IMR-90 (cell line): ENCODE results near the gene MPST. TPM values are rescaled to one million over a fixed set of nuclear protein-coding genes. Genes with fewer than 3 reads are reported as not detected.

ENCODE experiments used
- ATAC-seq: fragments of 200-7000 bp; cut with Tn5 transposase; 2 replicates; pipeline ENCODE4 v1.9.1; 2020; ENCODE audit warnings: low read depth, mild to moderate bottlenecking, moderate library complexity
- BruUV-seq: library from RNA; stranded (reverse); fragments of 400-500 nt; replicated peaks from 2 replicates; lab custom pipeline; 2021; lab: Mats Ljungman, UMichigan
- CTCF ChIA-PET: fragments of 300-600 bp; formaldehyde crosslinking; extraction: SDS; loops from one replicate; lab custom pipeline; 2021; ENCODE audit warnings: antibody characterized with exemption; lab: Yijun Ruan, JAX
- POLR2A ChIA-PET: fragments of 300-600 bp; sonication (Branson Sonifier 250); formaldehyde crosslinking; loops from one replicate; lab custom pipeline; 2022; ENCODE audit warnings: antibody characterized with exemption; ENCODE audit not compliant: unreplicated experiment; lab: Charles Lee
- DNase-seq: peaks from one replicate; pipeline ENCODE4 v3.0.0; 2013
- H2AFZ ChIP-seq: replicated peaks from 2 replicates; pipeline ENCODE3; 2013; ENCODE audit warnings: low read length, mild to moderate bottlenecking; ENCODE audit not compliant: poor library complexity
- H2AK5ac ChIP-seq: 2 replicates; pipeline ENCODE4 v1.6.1; 2013; ENCODE audit warnings: low read depth, low read length, inconsistent platforms
- H2AK9ac ChIP-seq: replicated peaks from 2 replicates; pipeline ENCODE3; 2013; ENCODE audit warnings: mild to moderate bottlenecking, low read depth, low read length, moderate library complexity; ENCODE audit not compliant: poor library complexity
- H2BK120ac ChIP-seq: 2 replicates; pipeline ENCODE4 v1.6.1; 2013; ENCODE audit warnings: low read depth, low read length, inconsistent platforms
- H2BK15ac ChIP-seq: 3 replicates; pipeline ENCODE4 v1.6.1; 2013; ENCODE audit warnings: low read depth, low read length, inconsistent platforms
- H2BK20ac ChIP-seq: 2 replicates; pipeline ENCODE4 v1.6.1; 2013; ENCODE audit warnings: low read depth, mild to moderate bottlenecking, inconsistent platforms, low read length, moderate library complexity
- H2BK5ac ChIP-seq: 2 replicates; pipeline ENCODE4 v1.6.1; 2013; ENCODE audit warnings: mild to moderate bottlenecking, low read depth, low read length, inconsistent platforms; ENCODE audit not compliant: poor library complexity, severe bottlenecking
- H3K14ac ChIP-seq: replicated peaks from 2 replicates; pipeline ENCODE4 v1.6.1; 2013; ENCODE audit warnings: low read depth, low read length, inconsistent platforms
- H3K18ac ChIP-seq: 2 replicates; pipeline ENCODE4 v1.6.1; 2013; ENCODE audit warnings: low read depth, low read length, control low read depth
- H3K23ac ChIP-seq: 2 replicates; pipeline ENCODE4 v1.6.1; 2013; ENCODE audit warnings: low read depth, low read length, inconsistent platforms
- H3K27ac ChIP-seq: 2 replicates; pipeline ENCODE4 v1.5.1; 2013; ENCODE audit warnings: mild to moderate bottlenecking, control low read depth, low read length; ENCODE audit not compliant: insufficient read depth
- H3K27me3 ChIP-seq: 2 replicates; pipeline ENCODE4 v1.6.1; 2013; ENCODE audit warnings: low read length; ENCODE audit not compliant: control insufficient read depth, insufficient read depth
- H3K36me3 ChIP-seq: 2 replicates; pipeline ENCODE4 v1.6.1; 2013; ENCODE audit warnings: low read length, mixed read lengths; ENCODE audit not compliant: control insufficient read depth, insufficient read depth
- H3K4ac ChIP-seq: 2 replicates; pipeline ENCODE4 v1.6.1; 2013; ENCODE audit warnings: low read depth, low read length, inconsistent platforms
- H3K4me1 ChIP-seq: 2 replicates; pipeline ENCODE4 v1.6.1; 2013; ENCODE audit warnings: low read length, mixed read lengths; ENCODE audit not compliant: control insufficient read depth, insufficient read depth
- H3K4me2 ChIP-seq: 2 replicates; pipeline ENCODE4 v1.6.1; 2013; ENCODE audit warnings: low read depth, mild to moderate bottlenecking, control low read depth, low read length, moderate library complexity
- H3K4me3 ChIP-seq: 2 replicates; pipeline ENCODE4 v1.5.1; 2013; ENCODE audit warnings: low read depth, mild to moderate bottlenecking, control low read depth, low read length, moderate library complexity; ENCODE audit not compliant: insufficient read depth
- H3K56ac ChIP-seq: 2 replicates; pipeline ENCODE4 v1.6.1; 2013; ENCODE audit warnings: low read length, inconsistent platforms; ENCODE audit not compliant: insufficient read depth; ENCODE audit errors: extremely low read depth
- H3K79me1 ChIP-seq, 2 experiments: 2 replicates each; pipeline ENCODE4 v1.6.1; 2013; ENCODE audit warnings: low read length in 2 of 2, inconsistent platforms in 1 of 2, low read depth in 1 of 2
- H3K9ac ChIP-seq: 2 replicates; pipeline ENCODE4 v1.6.1; 2013; ENCODE audit warnings: low read depth, low read length, control low read depth
- H3K9me1 ChIP-seq: 2 replicates; pipeline ENCODE4 v1.6.1; 2013; ENCODE audit warnings: low read length, inconsistent platforms; ENCODE audit not compliant: insufficient read depth
- H3K9me3 ChIP-seq: 2 replicates; pipeline ENCODE4 v1.6.1; 2013; ENCODE audit warnings: low read length; ENCODE audit not compliant: control insufficient read depth, insufficient read depth
- H4K20me1 ChIP-seq: 2 replicates; pipeline ENCODE4 v1.6.1; 2013; ENCODE audit warnings: low read length, inconsistent platforms; ENCODE audit not compliant: insufficient read depth
- H4K5ac ChIP-seq: 2 replicates; pipeline ENCODE4 v1.6.1; 2013; ENCODE audit warnings: mild to moderate bottlenecking, low read depth, low read length, control low read depth
- H4K8ac ChIP-seq, 2 experiments: 2 replicates each; pipeline ENCODE4 v1.6.1; 2013; ENCODE audit warnings: low read depth in 2 of 2, low read length in 2 of 2, control low read depth in 1 of 2, inconsistent platforms in 1 of 2
- H4K91ac ChIP-seq: 2 replicates; pipeline ENCODE4 v1.6.1; 2013; ENCODE audit warnings: low read depth, low read length, inconsistent platforms; ENCODE audit not compliant: insufficient read depth
- BHLHE40 ChIP-seq: fragments of 150-350 bp; IDR thresholded peaks from 2 replicates; pipeline ENCODE4 v1.6.1; 2016; ENCODE audit warnings: mild to moderate bottlenecking, low read depth, low read length
- CEBPB ChIP-seq: IDR thresholded peaks from 2 replicates; pipeline ENCODE4 v1.6.1; 2012; ENCODE audit warnings: low read depth, low read length, improper control_type of control experiment
- CHD1 ChIP-seq: IDR thresholded peaks from 2 replicates; pipeline ENCODE4 v1.6.1; 2012; ENCODE audit warnings: low read depth, low read length, improper control_type of control experiment
- CTCF ChIP-seq: conservative IDR thresholded peaks from 2 replicates; pipeline ENCODE4 v1.5.1; 2012; ENCODE audit warnings: mild to moderate bottlenecking, low read depth, low read length, improper control_type of control experiment
- ELK1 ChIP-seq: fragments of 150-350 bp; IDR thresholded peaks from 2 replicates; pipeline ENCODE4 v1.6.1; 2016; ENCODE audit warnings: low read depth, mild to moderate bottlenecking, low read length, moderate library complexity, borderline replicate concordance
- FOS ChIP-seq: fragments of 150-350 bp; IDR thresholded peaks from 2 replicates; pipeline ENCODE4 v1.6.1; 2016; ENCODE audit warnings: low read depth, low read length
- MAFK ChIP-seq: IDR thresholded peaks from 2 replicates; pipeline ENCODE4 v1.6.1; 2012; ENCODE audit warnings: low read depth, low read length, improper control_type of control experiment
- MAZ ChIP-seq: IDR thresholded peaks from 2 replicates; pipeline ENCODE4 v1.6.1; 2012; ENCODE audit warnings: low read depth, mild to moderate bottlenecking, low read length, improper control_type of control experiment, moderate library complexity, borderline replicate concordance
- MXI1 ChIP-seq: IDR thresholded peaks from 2 replicates; pipeline ENCODE4 v1.6.1; 2012; ENCODE audit warnings: low read depth, mild to moderate bottlenecking, low read length, moderate library complexity, borderline replicate concordance
- NFE2L2 ChIP-seq: fragments of 150-350 bp; IDR thresholded peaks from 2 replicates; pipeline ENCODE4 v1.6.1; 2016; ENCODE audit warnings: low read depth, mild to moderate bottlenecking, low read length
- POLR2A ChIP-seq: IDR thresholded peaks from 2 replicates; pipeline ENCODE4 v1.6.1; 2012; ENCODE audit warnings: mild to moderate bottlenecking, low read depth, low read length
- RAD21 ChIP-seq: IDR thresholded peaks from 2 replicates; pipeline ENCODE4 v1.6.1; 2012; ENCODE audit warnings: low read length, improper control_type of control experiment
- RCOR1 ChIP-seq: IDR thresholded peaks from 2 replicates; pipeline ENCODE4 v1.6.1; 2012; ENCODE audit warnings: mild to moderate bottlenecking, low read length, improper control_type of control experiment; ENCODE audit not compliant: insufficient replicate concordance
- RFX5 ChIP-seq: IDR thresholded peaks from 2 replicates; pipeline ENCODE4 v1.8.0; 2012; ENCODE audit warnings: low read depth, mild to moderate bottlenecking, low read length, moderate library complexity
- SMC3 ChIP-seq: fragments of 150-350 bp; IDR thresholded peaks from 2 replicates; pipeline ENCODE4 v1.6.1; 2016; ENCODE audit warnings: low read depth, mild to moderate bottlenecking, antibody characterized with exemption, low read length, moderate library complexity
- USF2 ChIP-seq: fragments of 150-350 bp; IDR thresholded peaks from 2 replicates; pipeline ENCODE4 v1.6.1; 2017; ENCODE audit warnings: mild to moderate bottlenecking, antibody characterized with exemption, low read length, low read depth
- WGBS, 2 experiments: methylation state at CpG; one replicate each; pipeline versions ENCODE4 v1.1.5 to v1.1.7; 2013; ENCODE audit warnings: missing lambda C conversion rate in 2 of 2; ENCODE audit not compliant: insufficient read length in 1 of 2; ENCODE audit errors: extremely low coverage in 2 of 2; 5-methylcytosine and 5-hydroxymethylcytosine counted together
- dilution Hi-C: fragments of 300-500 bp; cut with HindIII; formaldehyde crosslinking; loops from one replicate; pipeline ENCODE4 v1.14.3; 2018; ENCODE audit warnings: low sequenced_read_pairs; ENCODE audit not compliant: unreplicated experiment
- in situ Hi-C: fragments of 300-500 bp; cut with MboI; formaldehyde crosslinking; loops from 3 replicates; pipeline ENCODE4 v1.14.3; 2019; ENCODE audit warnings: low sequenced_read_pairs, inconsistent platforms, mixed read lengths
- intact Hi-C: fragments of 100-400 bp; cut with micrococcal nuclease; formaldehyde crosslinking; loops from 2 replicates; pipeline ENCODE4 v1.10.0; 2022
- polyA plus RNA-seq, 3 experiments: library from polyadenylated mRNA; depleted of rRNA; stranded (reverse); fragments of >200 nt; gene quantifications; 2 replicates each; pipeline ENCODE4 v1.2.3, GENCODE V29; 2012; ENCODE audit warnings: low replicate concordance in 1 of 3
- total RNA-seq: library from RNA; depleted of rRNA; stranded (reverse); fragments of >200 nt; gene quantifications from 2 replicates; pipeline ENCODE4 v1.2.3, GENCODE V29; 2012

Gene MPST
- total and polyA plus RNA-seq, 2 of the 4 experiments (the other 2 are of a cell fraction) = 19.2 to 43.0 TPM

- H2AK9ac ChIP-seq = no peak overlapping the region
- peaks cover 7 to 52% of the 10 kb centered on the region in 2 experiments for H3K79me1 ChIP-seq
- DNase-seq (no peak), ATAC-seq (no peak)
- in situ Hi-C loops (no loop called here), dilution Hi-C loops (no loop called here), intact Hi-C loops (loop anchor here (5.0 kb wide), 1 partner anchor 242 kb away; no protein-coding TSS in a partner anchor)
- peaks cover 24% of the 10 kb centered on the region for H4K20me1 ChIP-seq
- no peak overlapping the region for H3K9ac ChIP-seq
- no peak overlapping the region for H3K23ac ChIP-seq
- no peak overlapping the region for H4K8ac ChIP-seq
- H3K4me3 ChIP-seq = no peak overlapping the region
- no peak overlapping the region for H3K27ac ChIP-seq
- H3K9me1 ChIP-seq = peaks cover 13% of the 10 kb centered on the region; the same call in 1 of the 2 replicates
- H2BK120ac ChIP-seq = no peak overlapping the region
- H3K9me3 ChIP-seq = no peaks in the 10 kb centered on the region
- no peak overlapping the region for H3K4me2 ChIP-seq
- ChIA-PET CTCF (no interaction called here), POLR2A (interaction anchor here (0.6 kb wide), 1 partner anchor 520 kb away, joined by 3 read pairs; no protein-coding TSS in a partner anchor)
- TF ChIP-seq RCOR1 (no peak), MAFK (no peak), RFX5 (no peak), ELK1 (no peak), BHLHE40 (no peak), POLR2A (no peak), FOS (no peak), CTCF (no peak), RAD21 (no peak), USF2 (no peak), MAZ (no peak), CEBPB (no peak), NFE2L2 (no peak), MXI1 (no peak), CHD1 (no peak), SMC3 (no peak)
- no peak overlapping the region for H2AFZ ChIP-seq
- WGBS, 2 experiments = 89% methylated on average over 24 of the region's 34 CpGs; no CpG with 5 or more reads in 1 of the 2 experiments
- H3K18ac ChIP-seq = no peak overlapping the region
- no peak overlapping the region for H2BK15ac ChIP-seq
- H3K14ac ChIP-seq = no peak overlapping the region
- H3K4ac ChIP-seq = no peak overlapping the region
- no peak overlapping the region for H3K56ac ChIP-seq
- peaks cover 2% of the 10 kb centered on the region for H3K4me1 ChIP-seq
- H4K5ac ChIP-seq = no peak overlapping the region
- no peak overlapping the region for H2AK5ac ChIP-seq
- H3K27me3 ChIP-seq = no peaks in the 10 kb centered on the region
- no peak overlapping the region for H2BK5ac ChIP-seq
- BruUV-seq = no TSS peak
- H2BK20ac ChIP-seq = no peak overlapping the region
- peaks cover 30% of the 10 kb centered on the region for H3K36me3 ChIP-seq
- no peak overlapping the region for H4K91ac ChIP-seq
These were observed 4.3 kb downstream of the MPST start for GRCh38 chr22:37023743-37024338.
